HG03280 (cell line): Measurements from ENCODE around the gene SPDYE5.
"Not testable (repeated sequence)": the region's sequence is repeated elsewhere in the genome, so short reads cannot be mapped to it uniquely, and the experiment has no call there.

Experiments used
- ATAC-seq: cut with Tn5 transposase; IDR thresholded peaks from one replicate; pipeline ENCODE4 v1.9.1; 2021; ENCODE audit warnings: mild to moderate bottlenecking, moderate library complexity; ENCODE audit not compliant: unreplicated experiment

The SPDYE5 gene

GRCh38 chr7:75492020-75492419 lies at the start of gene SPDYE5:
SPDYE5 (plus strand) TSS chr7:75492320; CDS start chr7:75494048, 1,728 bp downstream.
- ATAC-seq = not testable (repeated sequence)

GRCh38 chr7:75442465-75443111 lies 49.5 kb upstream of the SPDYE5 start:
- ATAC-seq = peak; percentile 80

GRCh38 chr7:75449946-75450345 lies 42.2 kb upstream of the SPDYE5 start:
- ATAC-seq = not testable (repeated sequence)

- ATAC-seq = peak; percentile 93
Observed at GRCh38 chr7:75452494-75452955, 39.6 kb upstream of the SPDYE5 start.

- not testable (repeated sequence) for ATAC-seq
Observed at GRCh38 chr7:75456403-75456802, 35.7 kb upstream of the SPDYE5 start.

GRCh38 chr7:75458034-75458433 lies 34.1 kb upstream of the SPDYE5 start:
- not testable (repeated sequence) for ATAC-seq

- not testable (repeated sequence) for ATAC-seq
Observed at GRCh38 chr7:75460541-75460940, 31.6 kb upstream of the SPDYE5 start.

- ATAC-seq = not testable (repeated sequence)
Observed at GRCh38 chr7:75470166-75470565, 22.0 kb upstream of the SPDYE5 start.

GRCh38 chr7:75477457-75477856 lies 14.7 kb upstream of the SPDYE5 start:
- ATAC-seq = not testable (repeated sequence)

- ATAC-seq = not testable (repeated sequence)
Observed at GRCh38 chr7:75480313-75480712, 11.8 kb upstream of the SPDYE5 start.

- ATAC-seq = peak; percentile 15
Observed at GRCh38 chr7:75485355-75485978, 6.7 kb upstream of the SPDYE5 start.

GRCh38 chr7:75485979-75486643 lies 6.0 kb upstream of the SPDYE5 start, which contains the start of gene POM121C:
POM121C (minus strand) TSS chr7:75486299; CDS start chr7:75441496, 44,803 bp downstream.
- peak; percentile 95 for ATAC-seq

- not testable (repeated sequence) for ATAC-seq
Observed at GRCh38 chr7:75509033-75509432, 16.9 kb downstream of the SPDYE5 start.

GRCh38 chr7:75518842-75519241 lies 26.7 kb downstream of the SPDYE5 start:
- ATAC-seq = not testable (repeated sequence)

- ATAC-seq = not testable (repeated sequence)
Observed at GRCh38 chr7:75521727-75522126, 29.6 kb downstream of the SPDYE5 start.

GRCh38 chr7:75527224-75527722 lies 35.2 kb downstream of the SPDYE5 start:
- not testable (repeated sequence) for ATAC-seq

GRCh38 chr7:75531359-75531821 lies 39.3 kb downstream of the SPDYE5 start:
- no peak for ATAC-seq

- no peak for ATAC-seq
Observed at GRCh38 chr7:75532639-75533038, 40.5 kb downstream of the SPDYE5 start.

GRCh38 chr7:75533926-75534325 lies 41.8 kb downstream of the SPDYE5 start:
- ATAC-seq = no peak

- ATAC-seq = peak; percentile 83
Observed at GRCh38 chr7:75534727-75535307, 42.7 kb downstream of the SPDYE5 start.

GRCh38 chr7:75536491-75536890 lies 44.4 kb downstream of the SPDYE5 start:
- ATAC-seq = no peak
